Pancreas (tissue), 10 donors: ENCODE measurements around the gene SUFU. TPM values are rescaled to one million over a fixed set of nuclear protein-coding genes. Genes with fewer than 3 reads are reported as not detected.

Experiments used
- ATAC-seq, 4 donors: fragments of 200-7000 bp; cut with Tn5 transposase; one replicate each; pipeline versions ENCODE4 v1.8.0 to v1.9.1; 2020; ENCODE audit warnings: mild to moderate bottlenecking in 4 of 4, moderate library complexity in 4 of 4
- DNase-seq, 6 donors: peaks; one replicate each; pipeline ENCODE4 v3.0.0-alpha.2; 2020
- FAIRE-seq: peaks from 2 replicates; lab custom pipeline; 2012; peaks lifted over from hg19 to GRCh38; lab: Jason Lieb, UNC
- H3K27ac ChIP-seq, 4 donors: fragments of 200-600 bp; sonication (generic); 1 replicate in 3 of 4; 2 replicates in 1 of 4; pipeline versions ENCODE4 v1.5.0 to v1.8.0; 2020
- H3K27me3 ChIP-seq, 4 donors: fragments of 200-600 bp; one replicate each; pipeline ENCODE4 v1.8.0; 2021
- H3K36me3 ChIP-seq, 3 donors: fragments of 200-600 bp; sonication (generic) in 1 of 3; one replicate each; pipeline versions ENCODE4 v1.5.0 to v1.8.0; 2020 to 2021
- H3K4me1 ChIP-seq, 3 donors: fragments of 200-600 bp; one replicate each; pipeline ENCODE4 v1.8.0; 2021
- H3K4me3 ChIP-seq, 4 donors: fragments of 200-600 bp; sonication (generic) in 2 of 4; one replicate each; pipeline versions ENCODE4 v1.5.0 to v1.8.0; 2020 to 2021
- H3K9me3 ChIP-seq, 4 donors: fragments of 200-600 bp; one replicate each; pipeline ENCODE4 v1.8.0; 2021
- WGBS, 2 donors: extraction: QIAGEN DNeasy Blood & Tissue Kit; methylation state at CpG; one replicate each; pipeline ENCODE4 v1.1.7; 2013; 5-methylcytosine and 5-hydroxymethylcytosine counted together
- intact Hi-C, 3 donors: fragments of 100-400 bp; cut with DNase I; formaldehyde crosslinking; loops; one replicate each; pipeline versions ENCODE4 v1.11.1 to v1.14.2; 2022
- polyA plus RNA-seq, 2 donors: library from polyadenylated mRNA; stranded (reverse); fragments of 200-250 nt; gene quantifications; one replicate each; pipeline ENCODE4 v1.2.3, GENCODE V29; 2013
- total RNA-seq, 6 donors: library from RNA; stranded (reverse); fragmentation: NEBNext Ultra II Directional in 4 of 6; extraction: Animal tissue kit (Norgen Biotek cat#: 25700) in 4 of 6; gene quantifications; one replicate each; pipeline versions ENCODE4 v1.2.1 to v1.2.4, GENCODE V29; 2021 to 2023
- TF ChIP-seq, protein P1 (sequence below), 4 donors: fragments of 200-600 bp; sonication (generic) in 3 of 4; IDR thresholded peaks; one replicate each; pipeline versions ENCODE4 v1.5.0 to v1.8.0; 2021; ENCODE audit warnings: antibody characterized with exemption in 4 of 4
- donor health status: healthy with polysubstance abuse.
- donor health status: DM: no; HTN: no; CAD: no; lungs with moderate emphysema.
- donor health status: DM: no; HTN: no; CAD: no.
- donor health status: control.
- donor health status: control.
- donor health status: Bipolar disorder and iron deficiency.
- donor health status: DM: yes; HTN: yes; CAD: no.
- donor health status: DM: no; HTN: no; CAD: no.
- donor health status: DM: no; HTN: no; CAD: no.
- donor health status: DM: yes; HTN: yes; CAD: no.

SUFU gene
- total and polyA plus RNA-seq, 8 donors, result 1.9 to 7.8 (median 2.9) TPM

DNA sequence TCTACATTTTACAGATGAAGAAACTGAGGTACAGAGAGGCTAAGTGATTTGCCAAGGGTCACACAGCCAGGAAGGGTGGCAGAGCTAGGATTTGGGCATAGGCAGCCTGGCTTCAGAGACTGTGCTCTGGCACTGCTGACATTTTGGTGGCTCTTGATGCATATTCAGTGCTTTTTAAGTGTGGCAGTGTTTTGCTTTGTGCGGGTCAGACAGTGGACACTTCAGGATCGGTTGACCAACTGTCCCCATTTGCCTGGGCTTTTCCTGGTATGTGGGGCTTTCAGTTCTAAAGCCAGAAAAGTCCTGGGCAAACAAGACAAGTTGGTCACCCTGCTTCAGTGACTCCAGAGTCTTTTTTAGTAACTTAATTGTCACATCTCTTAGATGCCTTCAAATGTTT lies 35.0 kb downstream of the SUFU start:
- Histone ChIP-seq H3K4me3 (no peak overlapping the region), H3K36me3 (no peaks in the 10 kb centered on the region), H3K4me1 (no peaks in the 10 kb centered on the region), H3K9me3 (no peaks in the 10 kb centered on the region), H3K27me3 (no peaks in the 10 kb centered on the region), H3K27ac (no peak overlapping the region)
- TF ChIP-seq, protein P1, sequence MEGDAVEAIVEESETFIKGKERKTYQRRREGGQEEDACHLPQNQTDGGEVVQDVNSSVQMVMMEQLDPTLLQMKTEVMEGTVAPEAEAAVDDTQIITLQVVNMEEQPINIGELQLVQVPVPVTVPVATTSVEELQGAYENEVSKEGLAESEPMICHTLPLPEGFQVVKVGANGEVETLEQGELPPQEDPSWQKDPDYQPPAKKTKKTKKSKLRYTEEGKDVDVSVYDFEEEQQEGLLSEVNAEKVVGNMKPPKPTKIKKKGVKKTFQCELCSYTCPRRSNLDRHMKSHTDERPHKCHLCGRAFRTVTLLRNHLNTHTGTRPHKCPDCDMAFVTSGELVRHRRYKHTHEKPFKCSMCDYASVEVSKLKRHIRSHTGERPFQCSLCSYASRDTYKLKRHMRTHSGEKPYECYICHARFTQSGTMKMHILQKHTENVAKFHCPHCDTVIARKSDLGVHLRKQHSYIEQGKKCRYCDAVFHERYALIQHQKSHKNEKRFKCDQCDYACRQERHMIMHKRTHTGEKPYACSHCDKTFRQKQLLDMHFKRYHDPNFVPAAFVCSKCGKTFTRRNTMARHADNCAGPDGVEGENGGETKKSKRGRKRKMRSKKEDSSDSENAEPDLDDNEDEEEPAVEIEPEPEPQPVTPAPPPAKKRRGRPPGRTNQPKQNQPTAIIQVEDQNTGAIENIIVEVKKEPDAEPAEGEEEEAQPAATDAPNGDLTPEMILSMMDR (IDR thresholded peaks at IDR 0.05), result no peak
- ATAC-seq (no peak), DNase-seq (peak in 1 of 6 donors; percentile 8), FAIRE-seq (no peak)
- 73 to 82% methylated on average over 2 of the region's 2 CpGs for WGBS, 2 donors
- intact Hi-C loops, result no loop called here

DNA sequence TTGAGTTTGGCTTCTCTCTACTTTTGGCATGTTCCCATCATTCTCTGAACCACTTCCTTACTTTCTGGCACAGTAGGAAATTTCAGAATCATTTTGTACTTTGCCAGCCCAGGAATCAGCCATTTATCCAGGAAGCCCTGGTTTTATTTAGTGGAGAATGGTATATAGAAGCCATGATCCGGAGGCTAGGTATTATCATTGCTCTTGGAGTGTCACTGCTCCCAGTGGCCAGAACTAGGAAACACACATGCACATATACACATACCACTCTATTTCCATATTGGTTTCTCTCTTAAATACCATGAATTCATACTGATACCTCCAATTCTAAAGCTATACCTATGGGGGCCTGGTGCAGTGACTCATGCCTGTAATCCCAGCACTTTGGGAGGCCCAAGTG lies 36.3 kb downstream of the SUFU start:
- DNase-seq (no peak), ATAC-seq (peak in 2 of 4 donors; percentile 46 to 71), FAIRE-seq (no peak)
- TF ChIP-seq, protein P1 (IDR thresholded peaks at IDR 0.05), result peak in 2 of 4 donors; percentile 14 to 17
- 88 to 96% methylated on average over 1 of the region's 1 CpG for WGBS, 2 donors
- intact Hi-C loops, result no loop called here
- H3K27ac ChIP-seq, result no peak overlapping the region
- no peak overlapping the region for H3K4me3 ChIP-seq
- no peaks in the 10 kb centered on the region for H3K4me1 ChIP-seq
- no peaks in the 10 kb centered on the region for H3K27me3 ChIP-seq
- no peaks in the 10 kb centered on the region for H3K9me3 ChIP-seq
- H3K36me3 ChIP-seq, result no peaks in the 10 kb centered on the region

DNA sequence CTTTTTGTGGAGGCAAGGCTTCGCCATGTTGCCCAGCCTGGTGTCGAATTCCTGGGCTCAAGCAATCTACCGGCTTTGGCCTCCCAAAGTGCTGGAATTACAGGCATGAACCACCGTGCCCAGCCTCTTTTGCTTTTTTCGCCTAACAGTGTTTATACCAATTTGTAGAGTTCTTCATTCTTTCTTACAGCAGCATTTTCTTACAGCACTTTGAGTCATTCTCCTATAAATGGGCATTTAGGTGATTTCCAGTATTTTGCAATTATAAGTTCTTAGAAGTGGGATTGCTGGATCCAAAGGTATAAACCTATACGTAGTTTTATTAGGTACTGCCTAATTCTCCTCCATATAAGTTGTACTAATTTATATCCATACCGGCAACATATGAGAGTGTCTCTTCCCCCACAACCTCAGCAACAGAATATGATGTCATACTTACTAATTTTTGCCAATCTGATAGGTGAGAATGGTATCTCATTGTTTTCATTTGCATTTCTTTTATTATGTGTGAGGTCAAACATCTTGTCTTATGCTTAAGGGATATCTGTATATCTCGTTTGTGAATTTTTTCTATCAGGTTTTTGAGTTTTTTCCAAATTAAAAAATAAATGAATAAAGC lies 39.1 kb downstream of the SUFU start:
- ATAC-seq, result no peak

DNA sequence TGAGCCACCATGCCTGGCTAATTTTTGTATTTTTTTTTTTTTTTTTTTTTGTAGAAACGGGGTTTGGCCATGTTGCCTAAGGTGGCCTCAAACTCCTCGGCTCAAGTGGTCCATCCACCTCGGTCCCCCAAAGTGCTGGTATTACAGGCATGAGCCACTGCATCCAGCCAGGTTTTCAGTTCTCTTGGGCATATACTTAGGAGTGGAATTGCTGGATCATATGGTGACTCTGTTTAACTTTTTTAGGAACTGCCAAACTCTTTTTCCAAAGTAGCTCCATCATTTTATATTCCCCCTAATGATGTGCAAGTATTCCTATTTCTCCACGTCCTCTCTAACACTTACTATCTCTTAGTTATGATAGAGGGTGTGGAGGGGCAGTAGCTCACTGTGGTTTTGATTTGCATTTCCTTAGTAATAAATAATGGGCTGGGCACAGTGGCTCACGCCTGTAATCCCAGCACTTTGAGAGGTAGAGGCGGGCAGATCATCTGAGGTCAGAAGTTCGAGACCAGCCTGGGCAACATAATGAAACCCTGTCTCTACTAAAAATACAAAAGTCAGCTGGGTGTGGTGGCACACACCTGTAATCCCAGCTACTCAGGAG lies 41.6 kb downstream of the SUFU start:
- TF ChIP-seq, protein P1 (IDR thresholded peaks at IDR 0.05), result no peak
- H3K27me3 ChIP-seq, result no peaks in the 10 kb centered on the region
- no peak overlapping the region for H3K4me3 ChIP-seq
- no peak overlapping the region for H3K27ac ChIP-seq
- ATAC-seq (no peak), FAIRE-seq (no peak), DNase-seq (peak in 1 of 6 donors; percentile 2)
- intact Hi-C loops, result no loop called here
- no peaks in the 10 kb centered on the region for H3K4me1 ChIP-seq
- H3K9me3 ChIP-seq, result no peaks in the 10 kb centered on the region
- H3K36me3 ChIP-seq, result no peaks in the 10 kb centered on the region
- 92 to 94% methylated on average over 7 of the region's 7 CpGs for WGBS, 2 donors

More for the DNA sequence above, 39.1 kb downstream of the SUFU start:
- Histone ChIP-seq H3K4me3 (no peak overlapping the region), H3K9me3 (no peaks in the 10 kb centered on the region), H3K27me3 (no peaks in the 10 kb centered on the region), H3K4me1 (no peaks in the 10 kb centered on the region), H3K36me3 (no peaks in the 10 kb centered on the region), H3K27ac (no peak overlapping the region)
- intact Hi-C loops, result no loop called here
- DNase-seq, result no peak
- FAIRE-seq, result no peak
- TF ChIP-seq, protein P1 (IDR thresholded peaks at IDR 0.05), result no peak
- 78 to 92% methylated on average over 8 of the region's 8 CpGs for WGBS, 2 donors

DNA sequence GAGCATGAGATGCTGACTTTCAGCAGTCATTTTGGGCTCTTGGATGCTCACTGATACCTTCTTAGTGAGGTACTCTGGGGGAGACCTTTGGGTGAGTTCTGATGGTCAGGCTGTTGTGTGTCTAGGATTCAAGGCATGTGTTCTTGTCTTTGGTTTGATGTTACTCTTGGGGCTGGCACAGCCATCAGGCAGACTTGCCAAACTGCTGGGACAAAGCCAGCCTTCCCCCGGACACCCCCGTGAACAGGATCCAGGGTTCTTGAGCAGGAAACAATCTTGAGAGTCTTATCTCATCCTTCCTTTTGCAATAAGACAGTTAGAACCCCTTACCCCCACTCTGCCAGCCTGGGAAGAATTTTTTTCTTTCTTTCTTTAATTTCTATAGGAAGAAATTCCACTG lies 42.2 kb downstream of the SUFU start:
- ATAC-seq (no peak), FAIRE-seq (no peak), DNase-seq (peak in 1 of 6 donors; percentile 19)
- no peaks in the 10 kb centered on the region for H3K27me3 ChIP-seq
- TF ChIP-seq, protein P1 (IDR thresholded peaks at IDR 0.05), result no peak
- H3K9me3 ChIP-seq, result no peaks in the 10 kb centered on the region
- no peak overlapping the region for H3K4me3 ChIP-seq
- H3K27ac ChIP-seq, result no peak overlapping the region
- no peaks in the 10 kb centered on the region for H3K4me1 ChIP-seq
- WGBS, 2 donors, result 70 to 83% methylated on average over 2 of the region's 2 CpGs
- H3K36me3 ChIP-seq, result no peaks in the 10 kb centered on the region
- intact Hi-C loops, result no loop called here
